MM.1S (cell line): Measurements from ENCODE around the gene GPR158.

ENCODE experiments used
- DNase-seq: peaks from one replicate; pipeline ENCODE4 v3.0.0-alpha.2; 2015
- H2AFZ ChIP-seq: fragments of 300-600 bp; sonication (generic); 2 replicates; pipeline ENCODE4 v1.6.0; 2016; ENCODE audit warnings: antibody characterized with exemption, low read length
- H3F3A ChIP-seq: fragments of 300-600 bp; sonication (generic); 2 replicates; pipeline ENCODE4 v1.6.1; 2016; ENCODE audit warnings: mild to moderate bottlenecking, antibody characterized with exemption, low read length, moderate library complexity, mixed read lengths; ENCODE audit not compliant: insufficient read depth
- H3K27ac ChIP-seq: fragments of 300-600 bp; sonication (generic); 2 replicates; pipeline ENCODE4 v1.5.1; 2016; ENCODE audit warnings: mild to moderate bottlenecking, low read length
- H3K27me3 ChIP-seq: fragments of 300-600 bp; sonication (generic); replicated peaks from 2 replicates; pipeline ENCODE4 v1.6.0; 2016; ENCODE audit warnings: low read length; ENCODE audit not compliant: insufficient read depth
- H3K36me3 ChIP-seq: fragments of 300-600 bp; sonication (generic); replicated peaks from 2 replicates; pipeline ENCODE4 v1.6.1; 2016; ENCODE audit warnings: mild to moderate bottlenecking, low read length, mixed read lengths; ENCODE audit not compliant: insufficient read depth
- H3K4me1 ChIP-seq: fragments of 300-600 bp; sonication (generic); 2 replicates; pipeline ENCODE4 v1.6.1; 2016; ENCODE audit warnings: low read length, mixed read lengths
- H3K4me2 ChIP-seq: fragments of 300-600 bp; sonication (generic); 2 replicates; pipeline ENCODE4 v1.6.0; 2016; ENCODE audit warnings: low read depth, low read length
- H3K4me3 ChIP-seq: fragments of 300-600 bp; sonication (generic); 2 replicates; pipeline ENCODE4 v1.5.1; 2016; ENCODE audit warnings: low read length, mixed read lengths
- H3K79me2 ChIP-seq: fragments of 300-600 bp; sonication (generic); 2 replicates; pipeline ENCODE4 v1.6.1; 2016; ENCODE audit warnings: mixed run types, low read length, mixed read lengths
- H3K9ac ChIP-seq: fragments of 300-600 bp; sonication (generic); 2 replicates; pipeline ENCODE4 v1.6.1; 2016; ENCODE audit warnings: low read length, mixed read lengths
- H3K9me2 ChIP-seq: fragments of 300-600 bp; sonication (generic); replicated peaks from 2 replicates; pipeline ENCODE4 v1.6.1; 2016; ENCODE audit warnings: mild to moderate bottlenecking, low read length, mixed read lengths; ENCODE audit not compliant: insufficient read depth
- H3K9me3 ChIP-seq: fragments of 300-600 bp; sonication (generic); replicated peaks from 2 replicates; pipeline ENCODE4 v1.6.1; 2016; ENCODE audit warnings: mild to moderate bottlenecking, low read length, mixed read lengths; ENCODE audit not compliant: insufficient read depth
- H4K20me1 ChIP-seq: fragments of 300-600 bp; sonication (generic); 2 replicates; pipeline ENCODE4 v1.6.1; 2016; ENCODE audit warnings: mild to moderate bottlenecking, low read length, moderate library complexity, mixed read lengths; ENCODE audit not compliant: insufficient read depth
- CTCF ChIP-seq: fragments of 300-600 bp; sonication (generic); IDR thresholded peaks from 2 replicates; pipeline ENCODE4 v1.5.1; 2016; ENCODE audit warnings: antibody characterized with exemption, low read length, mixed read lengths
- EZH2 ChIP-seq: fragments of 300-600 bp; sonication (generic); optimal IDR thresholded peaks from 2 replicates; pipeline ENCODE3; 2017; ENCODE audit warnings: low read depth, mild to moderate bottlenecking, antibody characterized with exemption, low read length, mixed read lengths
- EZH2phosphoT487 ChIP-seq: fragments of 300-600 bp; sonication (generic); IDR thresholded peaks from 2 replicates; pipeline ENCODE4 v1.6.1; 2018; ENCODE audit warnings: antibody characterized with exemption, low read length

Gene GPR158

DNA sequence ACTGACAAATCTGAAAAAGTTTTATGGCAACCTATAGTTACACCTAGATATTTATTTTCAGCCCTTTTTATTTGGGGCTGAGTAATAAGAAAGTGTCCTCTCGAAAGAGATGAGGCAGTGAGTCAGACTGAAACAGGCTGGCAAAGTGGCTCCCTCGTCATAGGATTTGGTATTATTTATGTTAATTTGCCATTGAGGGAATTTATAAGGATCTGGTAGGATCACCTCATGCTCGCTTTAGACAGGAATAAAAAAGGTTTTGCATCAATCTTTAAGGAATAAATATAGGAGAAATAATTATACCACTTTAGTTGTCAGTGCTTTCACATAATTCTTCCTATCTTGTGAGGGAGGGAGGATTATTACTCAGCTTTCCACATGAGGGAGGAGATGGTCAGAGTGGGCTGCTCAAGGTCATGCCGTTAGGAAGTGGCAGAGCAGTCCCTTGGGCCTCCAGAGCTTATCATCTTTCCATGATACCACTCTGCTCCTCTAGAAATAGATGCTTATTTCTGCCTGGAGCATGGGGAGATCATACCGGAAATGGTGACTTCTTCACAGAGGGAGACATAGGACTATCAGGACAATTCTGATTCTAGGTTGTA is 356.8 kb downstream of the GPR158 start:
- Histone ChIP-seq H3K27me3 (no peaks in the 10 kb centered on the region), H3K9ac (no peak overlapping the region), H3K79me2 (no peaks in the 10 kb centered on the region), H4K20me1 (no peaks in the 10 kb centered on the region), H3F3A (no peaks in the 10 kb centered on the region), H2AFZ (no peak overlapping the region), H3K4me1 (no peaks in the 10 kb centered on the region), H3K9me2 (no peaks in the 10 kb centered on the region), H3K4me3 (no peak overlapping the region), H3K4me2 (no peak overlapping the region), H3K27ac (no peak overlapping the region), H3K9me3 (no peaks in the 10 kb centered on the region), H3K36me3 (no peaks in the 10 kb centered on the region)
- DNase-seq = no peak
- TF ChIP-seq EZH2 (no peak), CTCF (no peak), EZH2phosphoT487 (no peak)

GRCh38 chr10:25532213-25532612 is 357.4 kb downstream of the GPR158 start:
- Histone ChIP-seq H3K4me3 (no peak overlapping the region), H2AFZ (no peak overlapping the region), H3K36me3 (no peaks in the 10 kb centered on the region), H3K4me2 (no peak overlapping the region), H3K79me2 (no peaks in the 10 kb centered on the region), H3K9me2 (no peaks in the 10 kb centered on the region), H3F3A (no peaks in the 10 kb centered on the region), H3K9me3 (no peaks in the 10 kb centered on the region), H3K9ac (no peak overlapping the region), H3K4me1 (no peaks in the 10 kb centered on the region), H3K27ac (no peak overlapping the region), H4K20me1 (no peaks in the 10 kb centered on the region), H3K27me3 (no peaks in the 10 kb centered on the region)
- no peak for DNase-seq
- TF ChIP-seq EZH2 = no peak
- no peak for TF ChIP-seq EZH2phosphoT487
- no peak for TF ChIP-seq CTCF

DNA sequence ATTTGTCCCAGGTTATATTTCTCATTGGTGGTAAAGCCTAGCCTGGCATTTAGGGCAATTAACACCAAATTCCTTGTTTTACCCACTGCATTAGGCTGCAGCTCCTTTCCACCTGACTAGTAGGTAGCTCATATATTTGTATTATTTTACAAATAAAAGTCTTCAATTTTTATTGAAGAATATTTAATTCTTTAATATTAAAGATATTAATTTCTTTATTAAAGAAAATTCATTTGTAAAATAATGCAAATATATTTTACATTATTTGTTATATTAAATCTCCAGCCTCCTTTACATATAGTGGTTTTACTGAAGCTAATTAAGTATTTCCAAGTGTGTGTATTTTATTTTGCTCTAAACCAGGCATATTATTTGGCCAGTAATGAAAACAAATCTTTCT is 361.2 kb downstream of the GPR158 start:
- no peak overlapping the region for H3K4me3 ChIP-seq
- no peak overlapping the region for H3K4me2 ChIP-seq
- H3K79me2 ChIP-seq = no peaks in the 10 kb centered on the region
- no peaks in the 10 kb centered on the region for H3K9me3 ChIP-seq
- H3F3A ChIP-seq = no peaks in the 10 kb centered on the region
- no peaks in the 10 kb centered on the region for H3K9me2 ChIP-seq
- no peaks in the 10 kb centered on the region for H4K20me1 ChIP-seq
- DNase-seq = no peak
- no peak overlapping the region for H2AFZ ChIP-seq
- no peak overlapping the region for H3K27ac ChIP-seq
- no peak overlapping the region for H3K9ac ChIP-seq
- H3K36me3 ChIP-seq = no peaks in the 10 kb centered on the region
- TF ChIP-seq CTCF (no peak), EZH2phosphoT487 (no peak), EZH2 (no peak)
- no peaks in the 10 kb centered on the region for H3K27me3 ChIP-seq
- H3K4me1 ChIP-seq = no peaks in the 10 kb centered on the region
